Activated T-helper 9 cell treated with anti-CD3 and anti-CD28 coated beads, Interleukin-2, amount 50 U/mL, for 16 hours (primary cell): ENCODE results near the gene MDN1.
"Not testable (repeated sequence)": the region's sequence is repeated elsewhere in the genome, so short reads cannot be mapped to it uniquely, and the experiment has no call there.

Source experiments
- DNase-seq: peaks from one replicate; pipeline ENCODE4 v3.0.0-alpha.2; 2020; ENCODE audit warnings: low read depth

The MDN1 gene

GRCh38 chr6:89769572-89769971 is 50.0 kb downstream of the MDN1 start:
- no peak for DNase-seq

GRCh38 chr6:89768324-89768723 is 51.3 kb downstream of the MDN1 start:
- no peak for DNase-seq

DNA sequence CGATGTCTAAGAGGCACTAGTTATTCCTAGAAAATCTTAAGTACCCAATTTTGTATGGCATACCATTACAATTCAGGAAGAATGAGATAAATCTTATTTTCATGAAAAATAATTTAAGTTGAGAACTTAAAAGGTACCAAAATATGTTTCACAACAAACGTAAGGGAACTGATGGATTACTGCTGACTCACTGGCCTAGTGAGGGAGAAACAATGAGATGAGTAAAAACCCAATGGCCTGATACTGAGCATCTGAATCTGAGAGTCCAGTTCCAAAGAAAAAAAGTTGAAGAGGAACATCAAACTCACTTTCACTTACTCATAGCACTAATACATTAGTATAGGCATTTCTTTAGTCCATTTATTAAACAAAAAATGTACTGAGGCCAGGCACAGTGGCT is 56.0 kb downstream of the MDN1 start:
- DNase-seq = no peak

GRCh38 chr6:89758830-89759229 is 60.8 kb downstream of the MDN1 start:
- DNase-seq = no peak

DNA sequence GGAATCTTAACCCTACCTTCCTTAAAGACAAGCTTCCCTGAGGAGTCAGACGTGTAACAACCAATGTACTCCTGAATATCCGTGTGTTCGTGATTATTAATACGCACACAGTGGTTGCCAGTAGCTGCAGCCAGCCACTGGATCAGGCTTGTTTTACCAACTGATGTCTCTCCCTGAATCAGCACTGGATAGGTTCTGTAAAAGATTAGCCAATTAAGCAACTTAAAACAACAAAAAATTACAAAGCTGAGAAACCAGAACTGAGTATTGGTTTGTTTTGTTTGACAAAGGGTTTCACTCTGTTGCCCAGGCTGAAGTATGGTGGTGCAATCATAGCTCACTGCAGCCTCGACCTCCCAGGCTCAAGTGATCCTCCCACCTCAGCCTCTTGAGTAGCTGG is 69.3 kb downstream of the MDN1 start:
- DNase-seq = no peak

DNA sequence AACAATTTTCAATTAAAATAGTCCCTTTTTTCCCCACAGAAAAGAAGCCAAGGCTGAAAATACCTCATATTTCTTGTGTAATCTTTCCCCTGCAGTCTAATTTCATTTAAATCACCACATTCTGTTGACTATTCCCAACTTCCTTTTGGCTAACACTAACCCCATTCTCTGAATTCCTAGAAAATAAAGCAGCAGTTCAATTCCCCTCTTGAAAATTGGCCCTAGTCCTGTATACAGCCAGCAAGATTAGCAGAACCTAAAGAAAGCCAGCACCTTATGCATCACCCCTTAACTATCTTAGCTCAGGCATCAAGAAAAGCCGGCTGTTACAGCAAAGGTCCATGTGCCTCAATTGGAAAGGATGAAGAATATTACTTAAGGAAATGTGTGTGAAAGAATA is 69.7 kb downstream of the MDN1 start:
- DNase-seq = no peak

DNA sequence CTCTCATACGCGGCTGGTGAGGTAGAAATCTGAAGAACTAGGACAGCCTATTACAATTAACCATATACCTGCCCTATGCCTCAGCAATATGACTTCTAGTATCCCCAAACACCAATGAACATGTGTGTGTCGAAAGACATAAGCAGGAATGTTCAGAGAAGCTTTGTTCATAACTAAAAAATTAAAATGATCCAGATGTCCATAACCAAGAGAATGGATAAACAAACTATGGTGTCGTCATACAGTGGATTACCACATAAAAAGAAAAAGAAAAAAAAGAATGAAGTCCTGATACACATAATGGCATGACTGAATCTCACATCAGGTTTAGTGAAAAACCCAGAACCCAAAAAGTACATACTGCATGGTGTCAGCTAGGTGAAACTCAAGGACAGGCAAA is 73.9 kb downstream of the MDN1 start:
- no peak for DNase-seq

GRCh38 chr6:89745096-89745495 is 74.5 kb downstream of the MDN1 start:
- no peak for DNase-seq

DNA sequence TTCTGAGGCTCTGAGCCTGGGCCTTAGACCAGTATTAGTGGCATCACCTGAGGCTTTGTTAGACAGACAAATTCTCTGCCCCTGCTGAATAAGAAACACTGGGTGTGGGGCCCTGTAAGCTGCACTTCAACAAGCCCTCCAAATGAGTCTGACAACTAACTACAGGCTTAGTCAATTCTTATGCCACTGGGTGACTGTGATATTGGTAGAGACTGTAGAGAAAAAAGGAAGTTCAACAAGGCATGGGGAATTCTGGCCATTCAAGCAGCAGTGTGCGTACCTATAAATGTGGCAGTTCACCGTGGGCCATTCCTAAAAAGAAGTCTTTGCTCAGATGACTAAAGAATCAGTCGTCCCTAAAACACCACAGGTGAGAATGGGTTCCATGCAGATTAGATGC is 82.7 kb downstream of the MDN1 start:
- DNase-seq = no peak

GRCh38 chr6:89734526-89734925 is 85.1 kb downstream of the MDN1 start:
- no peak for DNase-seq

GRCh38 chr6:89731924-89732567 is 87.5 kb downstream of the MDN1 start:
- no peak for DNase-seq

DNA sequence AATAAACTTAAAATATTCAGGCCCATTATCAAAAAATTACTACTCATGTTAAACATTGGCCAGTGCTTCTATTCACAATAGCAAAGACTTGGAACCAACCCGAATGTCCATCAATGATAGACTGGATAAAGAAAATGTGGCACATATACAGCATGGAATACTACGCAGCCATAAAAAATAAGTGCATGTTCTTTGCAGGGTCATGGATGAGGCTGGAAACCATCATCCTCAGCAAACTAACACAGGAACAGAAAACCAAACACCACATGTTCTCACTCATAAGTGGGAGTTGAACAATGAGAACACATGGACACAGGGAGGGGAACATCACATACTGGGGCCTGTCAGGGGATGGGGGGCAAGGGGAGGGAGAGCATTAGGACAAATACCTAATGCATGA is 88.3 kb downstream of the MDN1 start:
- not testable (repeated sequence) for DNase-seq

DNA sequence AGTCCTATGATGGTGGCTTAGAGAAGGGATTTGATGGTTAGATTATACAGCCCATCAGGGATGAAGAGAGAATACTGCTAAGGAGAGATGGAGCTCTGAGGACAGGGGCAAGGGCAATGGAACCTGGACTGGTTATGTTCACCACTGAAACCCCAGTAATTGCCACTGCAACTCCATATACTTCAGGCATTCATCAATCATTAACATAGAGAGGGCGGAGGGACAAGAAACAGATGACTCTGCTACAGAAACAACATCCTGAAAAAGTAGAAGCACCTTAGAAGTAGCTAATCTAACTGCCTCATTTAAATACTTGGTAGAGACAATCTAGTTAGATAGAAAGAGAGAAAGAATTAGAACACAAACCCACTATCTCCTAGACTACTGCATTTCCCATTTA is 89.8 kb downstream of the MDN1 start:
- DNase-seq = no peak

DNA sequence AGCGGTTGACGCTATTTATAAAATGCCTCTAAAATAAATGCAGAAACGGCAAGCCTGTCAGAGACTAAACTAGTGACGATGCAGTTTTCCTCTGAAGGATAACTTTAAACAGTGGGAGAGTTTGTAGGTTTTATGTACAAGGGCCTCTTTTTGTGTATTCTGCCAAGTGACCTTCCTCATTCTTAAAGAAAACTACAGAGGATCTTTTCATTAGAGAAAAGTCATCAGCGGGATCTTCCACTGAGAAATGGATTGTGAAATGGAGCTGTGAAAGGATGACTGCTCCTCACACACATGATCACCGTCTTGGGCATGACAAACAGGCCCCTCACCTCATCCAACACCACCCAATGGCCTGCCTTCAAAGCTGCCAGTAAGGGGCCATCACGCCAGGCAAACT is 92.1 kb downstream of the MDN1 start:
- no peak for DNase-seq

DNA sequence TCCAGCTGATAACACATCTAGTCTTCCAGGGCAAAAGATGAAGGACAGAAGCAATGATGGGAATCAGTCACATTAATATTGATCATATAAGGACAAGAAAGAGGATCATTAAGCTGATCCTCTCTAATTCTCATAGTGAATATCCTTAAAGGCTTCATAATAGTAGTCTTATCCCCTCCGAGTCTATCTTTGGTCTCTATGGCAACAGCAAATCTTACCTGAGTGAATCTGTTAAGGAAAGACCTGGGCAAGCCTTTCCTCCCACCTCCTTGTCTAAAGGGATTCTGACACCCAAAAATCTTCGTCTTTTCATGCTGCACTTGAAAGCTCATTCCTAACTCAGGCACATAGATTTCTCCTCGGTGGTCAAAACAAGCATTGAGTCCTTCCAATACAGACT is 94.6 kb downstream of the MDN1 start:
- no peak for DNase-seq

DNA sequence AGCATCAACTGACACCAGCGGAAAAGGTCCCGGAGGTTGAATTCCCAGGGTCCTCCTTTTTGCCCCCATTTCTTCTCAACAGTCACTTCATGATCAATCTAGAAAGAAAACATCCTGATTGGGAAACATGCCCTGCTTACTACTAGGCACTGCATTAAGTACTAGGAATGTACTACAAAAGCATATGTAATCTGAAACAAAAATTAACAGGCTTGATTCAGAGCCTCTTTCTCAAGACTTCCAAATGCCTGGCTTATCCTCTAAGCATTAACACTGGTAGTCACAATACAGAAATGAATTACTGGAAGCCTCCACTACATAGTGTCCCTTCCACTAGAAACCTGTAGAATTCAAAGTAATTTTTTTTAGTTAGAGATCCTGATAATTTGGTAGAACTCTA is 96.5 kb downstream of the MDN1 start:
- DNase-seq = no peak

GRCh38 chr6:89716532-89716931 is 103.1 kb downstream of the MDN1 start:
- no peak for DNase-seq

GRCh38 chr6:89711801-89712200 is 107.8 kb downstream of the MDN1 start:
- no peak for DNase-seq

DNA sequence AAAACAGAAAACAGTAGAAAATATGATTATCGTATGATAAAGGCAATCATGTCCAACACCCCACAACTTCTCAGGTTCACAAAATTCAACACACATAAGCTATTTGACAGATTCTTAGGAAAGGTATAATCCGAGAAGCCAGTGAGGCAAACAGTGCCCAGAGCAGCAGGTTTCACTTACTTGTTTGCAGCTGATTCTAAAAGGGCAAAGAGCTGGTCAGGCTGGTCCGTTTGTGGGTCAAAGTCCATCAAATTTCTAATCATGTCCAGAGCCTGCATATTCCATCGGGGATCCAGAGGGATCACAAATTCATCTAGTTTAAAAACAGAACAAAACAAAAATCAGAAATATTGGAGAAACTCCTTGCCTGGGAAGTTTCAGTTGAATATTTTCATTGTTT is 111.3 kb downstream of the MDN1 start:
- no peak for DNase-seq

- no peak for DNase-seq
Observed at GRCh38 chr6:89707766-89708165, 111.8 kb downstream of the MDN1 start.

DNA sequence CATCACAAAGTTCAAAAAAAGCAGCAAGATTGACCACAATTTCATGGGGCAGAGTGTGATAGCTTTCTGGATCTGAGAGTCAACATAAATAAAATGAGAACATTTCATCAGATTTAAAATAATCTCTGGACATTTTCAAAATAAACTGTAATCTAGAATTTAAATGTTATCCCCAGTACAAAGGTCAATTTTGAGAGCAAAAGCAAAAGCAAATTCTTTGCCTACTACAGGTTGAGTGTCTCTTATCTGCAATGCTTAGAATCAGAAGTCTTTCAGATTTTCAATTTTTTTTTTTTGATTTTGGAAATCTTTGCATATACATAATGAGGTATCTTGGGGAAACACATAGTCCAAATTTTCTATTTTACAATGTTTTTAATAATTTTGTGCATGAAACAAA is 113.5 kb downstream of the MDN1 start:
- no peak for DNase-seq

- no peak for DNase-seq
Observed at GRCh38 chr6:89703292-89703691, 116.3 kb downstream of the MDN1 start.

GRCh38 chr6:89702349-89702748 is 117.2 kb downstream of the MDN1 start:
- no peak for DNase-seq

- DNase-seq = no peak
Observed at GRCh38 chr6:89695667-89696066, 123.9 kb downstream of the MDN1 start.

GRCh38 chr6:89694428-89694827 is 125.2 kb downstream of the MDN1 start:
- DNase-seq = no peak
